ENCODE results near the gene IRS4. TPM values are rescaled to one million over a fixed set of nuclear protein-coding genes. Genes with fewer than 3 reads are reported as not detected.

IRS4 gene
- polyA plus RNA-seq, 3 donors: not detected

- Mint-ChIP-seq H3K36me3 (no peaks in the 10 kb centered on the region), H3K27me3 (ENCODE audit: low read depth in 3 of 3) (peaks cover 61 to 77% (median 77%) of the 10 kb centered on the region in 3 donors), H3K27ac (no peak overlapping the region), H3K9me3 (peaks cover 0 to 41% (median 14%) of the 10 kb centered on the region in 7 donors), H3K4me3 (peak overlapping the region in 1 of 2 donors; percentile 42), H3K4me1 (peaks cover 1% of the 10 kb centered on the region)
- Histone ChIP-seq H3K36me3 (replicated peaks in 1 of 2; ENCODE audit: control insufficient read depth in 1 of 2, insufficient read depth in 2 of 2, low read length in 2 of 2) (no peaks in the 10 kb centered on the region), H3K4me2 (replicated peaks; ENCODE audit: extremely low read depth, low read length, poor library complexity, severe bottlenecking) (no peak overlapping the region), H3K4me1 (ENCODE audit: control insufficient read depth in 1 of 2, insufficient read depth in 2 of 2, low read length in 2 of 2) (no peaks in the 10 kb centered on the region), H3K27ac (ENCODE audit: low read depth in 1 of 2, low read length in 2 of 2) (no peak overlapping the region), H3K9me3 (replicated peaks in 1 of 2; ENCODE audit: control insufficient read depth in 1 of 2, insufficient read depth in 1 of 2, low read length in 2 of 2) (peaks cover 0 to 12% of the 10 kb centered on the region in 2 donors), H3K4me3 (replicated peaks in 1 of 3; ENCODE audit: low read depth in 2 of 3, low read length in 3 of 3) (no peak overlapping the region), H4K20me1 (ENCODE audit: insufficient read depth, low read length) (no peaks in the 10 kb centered on the region), H3K9ac (ENCODE audit: insufficient read depth, low read length, poor library complexity, severe bottlenecking) (no peak overlapping the region), H3K27me3 (ENCODE audit: control insufficient read depth in 2 of 2, insufficient read depth in 2 of 2, low read length in 2 of 2) (peaks cover 15 to 70% of the 10 kb centered on the region in 2 donors), H2AFZ (ENCODE audit: insufficient read depth, low read depth, low read length, poor library complexity, severe bottlenecking) (no peak overlapping the region), H3K79me2 (ENCODE audit: insufficient read depth, low read length) (no peaks in the 10 kb centered on the region)
- 3% methylated on average over 18 of the region's 39 CpGs for WGBS (ENCODE audit: insufficient coverage)
- no peak for TF ChIP-seq CTCF (IDR thresholded peaks at IDR 0.05)
- intact Hi-C loops (cut with micrococcal nuclease): no loop called here
- DNase-seq: no peak
Observed at GRCh38 chrX:108732630-108733321, 3.6 kb downstream of the IRS4 start.

- intact Hi-C loops (cut with micrococcal nuclease): no loop called here
- Histone ChIP-seq H3K4me2 (replicated peaks; ENCODE audit: extremely low read depth, low read length, poor library complexity, severe bottlenecking) (no peak overlapping the region), H3K9me3 (replicated peaks in 1 of 2; ENCODE audit: control insufficient read depth in 1 of 2, insufficient read depth in 1 of 2, low read length in 2 of 2) (peaks cover 0 to 11% of the 10 kb centered on the region in 2 donors), H3K9ac (ENCODE audit: insufficient read depth, low read length, poor library complexity, severe bottlenecking) (no peak overlapping the region), H3K4me3 (replicated peaks in 1 of 3; ENCODE audit: low read depth in 2 of 3, low read length in 3 of 3) (no peak overlapping the region), H3K4me1 (ENCODE audit: control insufficient read depth in 1 of 2, insufficient read depth in 2 of 2, low read length in 2 of 2) (no peaks in the 10 kb centered on the region), H3K27me3 (ENCODE audit: control insufficient read depth in 2 of 2, insufficient read depth in 2 of 2, low read length in 2 of 2) (peaks cover 9 to 54% of the 10 kb centered on the region in 2 donors), H3K36me3 (replicated peaks in 1 of 2; ENCODE audit: control insufficient read depth in 1 of 2, insufficient read depth in 2 of 2, low read length in 2 of 2) (no peaks in the 10 kb centered on the region), H2AFZ (ENCODE audit: insufficient read depth, low read depth, low read length, poor library complexity, severe bottlenecking) (no peak overlapping the region), H4K20me1 (ENCODE audit: insufficient read depth, low read length) (no peaks in the 10 kb centered on the region), H3K27ac (ENCODE audit: low read depth in 1 of 2, low read length in 2 of 2) (no peak overlapping the region), H3K79me2 (ENCODE audit: insufficient read depth, low read length) (no peaks in the 10 kb centered on the region)
- Mint-ChIP-seq H3K4me1 (peaks cover 1% of the 10 kb centered on the region), H3K4me3 (no peak overlapping the region), H3K9me3 (peaks cover 0 to 26% (median 11%) of the 10 kb centered on the region in 7 donors), H3K27me3 (ENCODE audit: low read depth in 3 of 3) (peaks cover 48 to 64% (median 60%) of the 10 kb centered on the region in 3 donors), H3K27ac (no peak overlapping the region), H3K36me3 (no peaks in the 10 kb centered on the region)
- DNase-seq: no peak
- TF ChIP-seq CTCF (IDR thresholded peaks at IDR 0.05): no peak
- no CpG with 5 or more reads among the region's 2 CpGs for WGBS (ENCODE audit: insufficient coverage)
Observed at GRCh38 chrX:108731153-108731552, 5.2 kb downstream of the IRS4 start.

Data from CD14-positive monocyte (primary cell).